HFF-Myc (cell line): ENCODE results near the gene RMC1.
"Not testable (repeated sequence)": the region's sequence is repeated elsewhere in the genome, so short reads cannot be mapped to it uniquely, and the experiment has no call there.

ENCODE experiments used
- DNase-seq: peaks from one replicate; pipeline ENCODE4 v3.0.0-alpha.2; 2011; ENCODE audit warnings: low read depth; ENCODE audit errors: extremely low read depth
- H3K4me3 ChIP-seq: replicated peaks from 2 replicates; pipeline ENCODE4 v1.5.1; 2011; ENCODE audit warnings: low read depth, mild to moderate bottlenecking, control low read depth, low read length
- TF ChIP-seq, protein P1 (sequence below): IDR thresholded peaks from 2 replicates; pipeline ENCODE4 v1.5.1; 2012; ENCODE audit warnings: mild to moderate bottlenecking, low read depth, low read length, control low read depth; ENCODE audit errors: missing control alignments

The RMC1 gene

DNA sequence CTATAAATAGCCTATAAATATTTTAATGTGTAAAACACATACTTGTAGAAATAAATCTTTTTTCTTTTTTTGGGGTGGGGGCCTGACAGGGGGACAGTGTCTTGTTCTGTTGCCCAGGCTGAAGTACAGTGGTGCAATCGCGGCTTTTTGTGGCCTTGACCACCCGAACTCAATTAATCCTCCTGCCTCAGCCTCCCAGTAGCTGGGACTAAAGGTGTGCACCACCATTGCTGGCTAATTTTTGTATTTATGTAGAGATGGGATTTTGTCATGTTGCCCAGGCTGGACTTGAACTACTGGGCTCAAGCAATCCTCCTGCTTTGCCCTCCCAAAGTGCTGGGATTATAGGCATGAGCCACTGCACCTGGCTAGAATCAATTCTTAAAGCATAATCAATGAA, 45.4 kb downstream of the RMC1 start:
- TF ChIP-seq, protein P1, sequence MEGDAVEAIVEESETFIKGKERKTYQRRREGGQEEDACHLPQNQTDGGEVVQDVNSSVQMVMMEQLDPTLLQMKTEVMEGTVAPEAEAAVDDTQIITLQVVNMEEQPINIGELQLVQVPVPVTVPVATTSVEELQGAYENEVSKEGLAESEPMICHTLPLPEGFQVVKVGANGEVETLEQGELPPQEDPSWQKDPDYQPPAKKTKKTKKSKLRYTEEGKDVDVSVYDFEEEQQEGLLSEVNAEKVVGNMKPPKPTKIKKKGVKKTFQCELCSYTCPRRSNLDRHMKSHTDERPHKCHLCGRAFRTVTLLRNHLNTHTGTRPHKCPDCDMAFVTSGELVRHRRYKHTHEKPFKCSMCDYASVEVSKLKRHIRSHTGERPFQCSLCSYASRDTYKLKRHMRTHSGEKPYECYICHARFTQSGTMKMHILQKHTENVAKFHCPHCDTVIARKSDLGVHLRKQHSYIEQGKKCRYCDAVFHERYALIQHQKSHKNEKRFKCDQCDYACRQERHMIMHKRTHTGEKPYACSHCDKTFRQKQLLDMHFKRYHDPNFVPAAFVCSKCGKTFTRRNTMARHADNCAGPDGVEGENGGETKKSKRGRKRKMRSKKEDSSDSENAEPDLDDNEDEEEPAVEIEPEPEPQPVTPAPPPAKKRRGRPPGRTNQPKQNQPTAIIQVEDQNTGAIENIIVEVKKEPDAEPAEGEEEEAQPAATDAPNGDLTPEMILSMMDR, result no peak
- no peak for DNase-seq
- no peak overlapping the region for H3K4me3 ChIP-seq

GRCh38 chr18:23550898-23551297, 47.6 kb downstream of the RMC1 start:
- TF ChIP-seq, protein P1, result no peak
- no peak overlapping the region for H3K4me3 ChIP-seq

GRCh38 chr18:23551978-23552377, 48.7 kb downstream of the RMC1 start:
- no peak overlapping the region for H3K4me3 ChIP-seq
- TF ChIP-seq, protein P1, result no peak
- no peak for DNase-seq

More at GRCh38 chr18:23550898-23551297, 47.6 kb downstream of the RMC1 start:
- no peak for DNase-seq

- H3K4me3 ChIP-seq, result no peak overlapping the region
- DNase-seq, result no peak
- TF ChIP-seq, protein P1, result no peak
Observed at GRCh38 chr18:23552505-23552904, 49.2 kb downstream of the RMC1 start.

- H3K4me3 ChIP-seq, result no peak overlapping the region
- no peak for DNase-seq
- TF ChIP-seq, protein P1, result no peak
Observed at GRCh38 chr18:23553887-23554286, 50.6 kb downstream of the RMC1 start.

DNA sequence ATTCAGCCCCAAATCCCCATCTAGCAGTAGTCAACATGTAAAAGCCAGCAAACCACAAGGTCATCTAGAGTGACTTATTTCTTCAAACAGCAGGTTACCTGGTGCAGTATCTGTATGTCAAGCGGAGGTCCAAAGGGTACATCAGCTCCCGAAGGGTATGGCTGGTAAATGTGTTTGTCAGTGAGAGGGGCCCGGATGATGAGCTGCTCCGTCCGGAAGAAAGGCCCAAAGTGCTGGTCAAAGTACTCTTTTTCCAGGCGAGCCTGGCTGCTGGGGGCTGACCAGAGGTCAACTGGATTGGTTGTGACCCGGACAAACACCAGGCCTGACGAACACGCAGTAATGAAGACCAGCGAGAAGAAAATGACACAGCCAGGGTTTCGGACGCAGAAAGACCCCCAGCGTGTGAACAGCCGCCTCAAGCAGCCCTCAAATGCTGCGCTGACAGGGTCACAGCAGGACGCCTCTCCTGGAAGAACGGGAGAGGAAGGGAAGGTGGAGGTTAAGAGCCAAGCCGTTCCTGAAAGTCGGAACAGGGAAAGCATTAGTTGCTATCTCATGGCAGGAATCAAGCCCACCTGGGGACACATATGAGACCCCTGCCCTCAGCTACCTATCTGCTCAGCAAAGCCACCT, 53.0 kb downstream of the RMC1 start:
- no peak overlapping the region for H3K4me3 ChIP-seq
- no peak for DNase-seq
- TF ChIP-seq, protein P1, result no peak

DNA sequence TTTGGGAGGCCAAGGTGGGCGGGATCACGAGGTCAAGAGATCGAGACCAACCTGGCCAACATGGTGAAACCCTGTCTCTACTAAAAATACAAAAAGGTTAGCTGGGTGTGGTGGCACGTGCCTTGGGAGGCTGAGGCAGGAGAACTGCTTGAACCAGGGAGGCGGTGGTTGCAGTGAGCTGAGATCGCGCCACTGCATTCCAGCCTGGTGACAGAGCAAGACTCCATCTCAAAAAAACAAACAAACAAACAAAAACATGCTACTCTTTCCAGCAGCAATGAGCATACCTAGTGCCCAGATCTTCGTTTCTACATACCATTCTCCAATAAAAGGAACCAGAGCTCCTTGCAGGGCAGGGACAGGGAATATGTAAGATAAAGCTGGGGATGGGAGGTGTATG, 54.2 kb downstream of the RMC1 start:
- not testable (repeated sequence) for DNase-seq, H3K4me3 ChIP-seq
